H9 (cell line): ENCODE data around the gene PLOD1. TPM values are rescaled to one million over a fixed set of nuclear protein-coding genes. Genes with fewer than 3 reads are reported as not detected.

Experiments
- DNase-seq: peaks from one replicate; pipeline ENCODE4 v3.0.0-alpha.2; 2017
- H2AFZ ChIP-seq: one replicate; pipeline ENCODE4 v1.6.1; 2013; ENCODE audit warnings: mild to moderate bottlenecking, low read length, control low read depth, moderate library complexity
- H2AK5ac ChIP-seq: 2 replicates; pipeline ENCODE4 v1.6.1; 2013; ENCODE audit warnings: low read length, control low read depth, mixed read lengths; ENCODE audit not compliant: insufficient read length
- H2BK120ac ChIP-seq: one replicate; pipeline ENCODE4 v1.6.1; 2013; ENCODE audit warnings: low read depth, mild to moderate bottlenecking, low read length, control low read depth, inconsistent platforms; ENCODE audit not compliant: poor library complexity, severe bottlenecking
- H2BK12ac ChIP-seq: 2 replicates; pipeline ENCODE4 v1.6.1; 2013; ENCODE audit warnings: low read length, control low read depth, mixed read lengths, low read depth; ENCODE audit not compliant: insufficient read length
- H2BK15ac ChIP-seq: 2 replicates; pipeline ENCODE4 v1.6.1; 2013; ENCODE audit warnings: low read depth, low read length, control low read depth
- H2BK20ac ChIP-seq: one replicate; pipeline ENCODE4 v1.6.1; 2013; ENCODE audit warnings: low read depth, mild to moderate bottlenecking, low read length, control low read depth, inconsistent platforms; ENCODE audit not compliant: poor library complexity, severe bottlenecking
- H2BK5ac ChIP-seq: 2 replicates; pipeline ENCODE4 v1.6.1; 2013; ENCODE audit warnings: low read length, control low read depth, mixed read lengths; ENCODE audit not compliant: insufficient read length
- H3K14ac ChIP-seq: 2 replicates; pipeline ENCODE4 v1.6.1; 2013; ENCODE audit warnings: low read length, control low read depth; ENCODE audit not compliant: insufficient read depth
- H3K18ac ChIP-seq: 2 replicates; pipeline ENCODE4 v1.6.1; 2013; ENCODE audit warnings: low read depth, mild to moderate bottlenecking, mixed read lengths, low read length, control low read depth; ENCODE audit not compliant: insufficient read length
- H3K23ac ChIP-seq: 2 replicates; pipeline ENCODE4 v1.6.1; 2013; ENCODE audit warnings: low read length, control low read depth, mixed read lengths, low read depth; ENCODE audit not compliant: insufficient read length
- H3K23me2 ChIP-seq: 2 replicates; pipeline ENCODE4 v1.6.1; 2013; ENCODE audit warnings: low read depth, mild to moderate bottlenecking, mixed read lengths, low read length, control low read depth; ENCODE audit not compliant: insufficient read length, poor library complexity, severe bottlenecking
- H3K27ac ChIP-seq: 2 replicates; pipeline ENCODE4 v1.5.1; 2013; ENCODE audit warnings: low read length, control low read depth, mixed read lengths, low read depth; ENCODE audit not compliant: insufficient read length
- H3K27me3 ChIP-seq: 2 replicates; pipeline ENCODE4 v1.6.1; 2013; ENCODE audit warnings: low read length, control low read depth, inconsistent platforms; ENCODE audit not compliant: insufficient read depth
- H3K4ac ChIP-seq: 2 replicates; pipeline ENCODE4 v1.6.1; 2013; ENCODE audit warnings: low read depth, mild to moderate bottlenecking, control low read depth, inconsistent platforms, low read length, moderate library complexity
- H3K4me1 ChIP-seq: 2 replicates; pipeline ENCODE4 v1.6.1; 2013; ENCODE audit warnings: low read length, control low read depth, inconsistent platforms; ENCODE audit not compliant: insufficient read depth
- H3K4me2 ChIP-seq: 2 replicates; pipeline ENCODE4 v1.6.1; 2013; ENCODE audit warnings: low read length, control low read depth, mixed read lengths; ENCODE audit not compliant: insufficient read length, insufficient read depth
- H3K56ac ChIP-seq: 2 replicates; pipeline ENCODE4 v1.6.1; 2013; ENCODE audit warnings: low read depth, mild to moderate bottlenecking, mixed read lengths, low read length, control low read depth; ENCODE audit not compliant: insufficient read length
- H3K79me1 ChIP-seq: 2 replicates; pipeline ENCODE4 v1.6.1; 2013; ENCODE audit warnings: low read depth, mild to moderate bottlenecking, moderate library complexity, low read length, control low read depth, inconsistent platforms; ENCODE audit not compliant: insufficient read depth, poor library complexity, severe bottlenecking
- H3K79me2 ChIP-seq: 2 replicates; pipeline ENCODE4 v1.6.1; 2013; ENCODE audit warnings: low read length, control low read depth, inconsistent platforms; ENCODE audit not compliant: insufficient read depth
- H3K9ac ChIP-seq: 2 replicates; pipeline ENCODE4 v1.6.1; 2013; ENCODE audit warnings: low read length, control low read depth, mixed read lengths; ENCODE audit not compliant: insufficient read length; ENCODE audit errors: extremely low read depth
- H3K9me3 ChIP-seq: one replicate; pipeline ENCODE4 v1.6.1; 2013; ENCODE audit warnings: low read depth, low read length, inconsistent platforms; ENCODE audit not compliant: control insufficient read depth
- H3T11ph ChIP-seq: one replicate; pipeline ENCODE4 v1.6.1; 2013; ENCODE audit warnings: mild to moderate bottlenecking, low read length, control low read depth, inconsistent platforms
- H4K20me1 ChIP-seq: one replicate; pipeline ENCODE4 v1.6.1; 2013; ENCODE audit not compliant: control insufficient read depth, insufficient read length, insufficient read depth
- H4K5ac ChIP-seq: 2 replicates; pipeline ENCODE4 v1.6.1; 2013; ENCODE audit warnings: low read depth, mild to moderate bottlenecking, mixed read lengths, low read length, control low read depth; ENCODE audit not compliant: insufficient read length
- H4K8ac ChIP-seq: replicated peaks from 2 replicates; pipeline ENCODE4 v1.6.1; 2013; ENCODE audit warnings: low read length, control low read depth, mixed read lengths, low read depth; ENCODE audit not compliant: insufficient read length
- H4K91ac ChIP-seq: 2 replicates; pipeline ENCODE4 v1.6.1; 2013; ENCODE audit warnings: low read depth, mild to moderate bottlenecking, moderate library complexity, mixed read lengths, low read length, control low read depth; ENCODE audit not compliant: insufficient read length
- H3K27ac Mint-ChIP-seq, 3 experiments: 2 replicates in 2 of 3; 3 replicates in 1 of 3; pipeline ENCODE4 v1.8.0; 2020 to 2021; ENCODE audit warnings: mixed read lengths in 3 of 3, mild to moderate bottlenecking in 1 of 3, moderate library complexity in 1 of 3
- H3K27me3 Mint-ChIP-seq: 2 replicates; pipeline ENCODE4 v1.8.0; 2021; ENCODE audit warnings: low read depth, mild to moderate bottlenecking, moderate library complexity, mixed read lengths
- H3K36me3 Mint-ChIP-seq, 3 experiments: 2 replicates in 2 of 3; 3 replicates in 1 of 3; pipeline ENCODE4 v1.8.0; 2020 to 2021; ENCODE audit warnings: low read depth in 3 of 3, mixed read lengths in 3 of 3; ENCODE audit not compliant: insufficient read depth in 1 of 3
- H3K4me1 Mint-ChIP-seq, 2 experiments: 2 replicates each; pipeline ENCODE4 v1.8.0; 2020; ENCODE audit warnings: mixed read lengths in 2 of 2
- H3K4me3 Mint-ChIP-seq, 2 experiments: 2 replicates in 1 of 2; 3 replicates in 1 of 2; pipeline ENCODE4 v1.8.0; 2020 to 2021; ENCODE audit warnings: mild to moderate bottlenecking in 2 of 2, mixed read lengths in 2 of 2, moderate library complexity in 1 of 2
- H3K9me3 Mint-ChIP-seq, 2 experiments: 2 replicates in 1 of 2; 3 replicates in 1 of 2; pipeline ENCODE4 v1.8.0; 2020; ENCODE audit warnings: mild to moderate bottlenecking in 2 of 2, mixed read lengths in 2 of 2, moderate library complexity in 1 of 2
- CTCF ChIP-seq: fragments of 200-600 bp; sonication (generic); conservative IDR thresholded peaks from 3 replicates; pipeline ENCODE4 v1.8.0; 2021; ENCODE audit warnings: antibody characterized with exemption, mild to moderate bottlenecking
- WGBS: extraction: QIAGEN DNeasy Blood & Tissue Kit; methylation state at CpG from one replicate; pipeline ENCODE4 v1.1.7; 2013; ENCODE audit warnings: missing lambda C conversion rate, low lambda C conversion rate, mixed read lengths; ENCODE audit not compliant: insufficient read length; ENCODE audit errors: extremely low coverage; 5-methylcytosine and 5-hydroxymethylcytosine counted together
- total RNA-seq: library from RNA; stranded (reverse); gene quantifications from 2 replicates; pipeline ENCODE4 v1.2.1, GENCODE V29; 2021

The PLOD1 gene
- total RNA-seq, 1 experiment from 2014 or later = 57.0 TPM

DNA sequence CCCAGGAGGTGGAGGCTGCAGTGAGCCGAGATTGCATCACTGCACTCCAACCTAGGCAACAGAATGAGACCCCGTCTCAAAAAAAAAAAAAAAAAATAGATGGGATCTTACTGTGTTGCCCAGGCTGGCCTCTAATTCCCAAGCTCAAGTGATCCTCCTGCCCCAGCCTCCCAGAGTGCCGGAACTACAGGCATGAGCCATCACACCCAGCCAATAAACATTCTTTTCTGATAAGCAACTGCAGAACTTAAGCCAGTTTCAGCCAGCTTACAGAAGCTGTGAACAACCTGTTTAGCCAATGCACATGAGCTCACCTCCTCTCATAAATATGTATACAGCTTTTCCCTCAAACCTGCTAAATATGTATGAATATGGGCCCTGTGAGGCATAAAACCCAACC lies 81.7 kb downstream of the PLOD1 start:
- TF ChIP-seq CTCF = no peak
- no peak overlapping the region for H3K56ac ChIP-seq
- no peaks in the 10 kb centered on the region for H4K20me1 ChIP-seq
- H2BK15ac ChIP-seq = no peak overlapping the region
- Mint-ChIP-seq H3K9me3 (no peaks in the 10 kb centered on the region), H3K4me1 (peaks cover 11 to 12% of the 10 kb centered on the region in 2 experiments; a peak in 3 of 4 replicates), H3K4me3 (no peak overlapping the region), H3K27me3 (no peaks in the 10 kb centered on the region), H3K36me3 (peaks cover 5 to 23% (median 19%) of the 10 kb centered on the region in 3 experiments; a peak in 6 of 7 replicates), H3K27ac (no peak overlapping the region)
- no peak overlapping the region for H2BK12ac ChIP-seq
- H2BK5ac ChIP-seq = no peak overlapping the region
- H3K27me3 ChIP-seq = no peaks in the 10 kb centered on the region
- H2BK120ac ChIP-seq = no peak overlapping the region
- H2AFZ ChIP-seq = no peak overlapping the region
- H4K8ac ChIP-seq = no peak overlapping the region
- peaks cover 6% of the 10 kb centered on the region for H3K79me1 ChIP-seq
- no CpG with 5 or more reads among the region's 3 CpGs for WGBS
- no peak overlapping the region for H3K4me2 ChIP-seq
- H3K18ac ChIP-seq = no peak overlapping the region
- no peak overlapping the region for H3K27ac ChIP-seq
- peaks cover 5% of the 10 kb centered on the region; the same call in 1 of the 2 replicates for H3K79me2 ChIP-seq
- H4K91ac ChIP-seq = no peak overlapping the region
- H3K4ac ChIP-seq = no peak overlapping the region
- no peak for DNase-seq
- no peak overlapping the region for H2BK20ac ChIP-seq
- no peak overlapping the region for H4K5ac ChIP-seq
- H3K9me3 ChIP-seq = no peaks in the 10 kb centered on the region
- H3K23me2 ChIP-seq = peaks cover 5% of the 10 kb centered on the region
- H3K23ac ChIP-seq = no peak overlapping the region
- H3T11ph ChIP-seq = no peak overlapping the region
- H3K9ac ChIP-seq = no peak overlapping the region
- H3K14ac ChIP-seq = no peak overlapping the region
- H2AK5ac ChIP-seq = no peak overlapping the region
- no peaks in the 10 kb centered on the region; the same call in 1 of the 2 replicates for H3K4me1 ChIP-seq
